ENCODE measurements around the gene KCNB1.

KCNB1 gene

GRCh38 chr20:49424536-49424935 is 57.9 kb downstream of the KCNB1 start:
- WGBS = 61% methylated on average over 12 of the region's 13 CpGs

GRCh38 chr20:49422161-49422560 is 60.3 kb downstream of the KCNB1 start:
- Histone ChIP-seq H3K23ac (ENCODE audit: low read length in 2 of 2) (no peak overlapping the region), H2BK5ac (ENCODE audit: low read depth, low read length, poor library complexity, severe bottlenecking) (no peak overlapping the region), H2BK120ac (ENCODE audit: low read depth, low read length) (no peak overlapping the region), H3K36me3 (ENCODE audit: control insufficient read depth in 1 of 2, insufficient read depth in 2 of 2, low read depth in 1 of 2, low read length in 2 of 2) (no peaks in the 10 kb centered on the region), H3K4me1 (ENCODE audit: control insufficient read depth, insufficient read depth, low read depth, low read length) (no peaks in the 10 kb centered on the region), H2BK15ac (ENCODE audit: low read depth, poor library complexity, severe bottlenecking) (no peak overlapping the region), H3K27ac (ENCODE audit: low read length, poor library complexity, severe bottlenecking) (no peak overlapping the region), H4K91ac (ENCODE audit: low read length) (no peak overlapping the region), H2BK12ac (ENCODE audit: low read length in 2 of 2) (no peak overlapping the region), H3K27me3 (ENCODE audit: control insufficient read depth in 1 of 2, insufficient read depth in 1 of 2, low read length in 2 of 2) (peaks cover 47 to 83% of the 10 kb centered on the region in 2 experiments), H3K4me2 (ENCODE audit: low read length, poor library complexity, severe bottlenecking) (no peak overlapping the region), H3K9me3 (ENCODE audit: control insufficient read depth, low read length) (no peaks in the 10 kb centered on the region), H3K79me1 (replicated peaks; ENCODE audit: low read length, poor library complexity, severe bottlenecking) (no peaks in the 10 kb centered on the region), H3K4ac (ENCODE audit: low read depth in 1 of 2, low read length in 2 of 2) (no peak overlapping the region), H3K18ac (ENCODE audit: low read depth in 1 of 2, low read length in 2 of 2) (no peak overlapping the region), H3K9ac (ENCODE audit: low read length) (no peak overlapping the region), H2AFZ (ENCODE audit: low read depth, low read length) (no peak overlapping the region), H3K14ac (ENCODE audit: low read length in 2 of 2) (no peak overlapping the region), H4K8ac (ENCODE audit: low read length) (no peak overlapping the region), H3K4me3 (ENCODE audit: insufficient read depth in 1 of 2, low read depth in 1 of 2, low read length in 2 of 2) (no peak overlapping the region), H2AK5ac (ENCODE audit: low read length, severe bottlenecking) (no peak overlapping the region)
- 89% methylated on average over 4 of the region's 6 CpGs for WGBS
- no peak for DNase-seq

More at GRCh38 chr20:49424536-49424935, 57.9 kb downstream of the KCNB1 start:
- Histone ChIP-seq H3K27me3 (ENCODE audit: control insufficient read depth in 1 of 2, insufficient read depth in 1 of 2, low read length in 2 of 2) (peaks cover 62 to 83% of the 10 kb centered on the region in 2 experiments), H2AK5ac (ENCODE audit: low read length, severe bottlenecking) (no peak overlapping the region), H3K9ac (ENCODE audit: low read length) (no peak overlapping the region), H3K23ac (ENCODE audit: low read length in 2 of 2) (no peak overlapping the region), H2BK12ac (ENCODE audit: low read length in 2 of 2) (no peak overlapping the region), H3K36me3 (ENCODE audit: control insufficient read depth in 1 of 2, insufficient read depth in 2 of 2, low read depth in 1 of 2, low read length in 2 of 2) (no peaks in the 10 kb centered on the region), H4K91ac (ENCODE audit: low read length) (no peak overlapping the region), H2BK120ac (ENCODE audit: low read depth, low read length) (no peak overlapping the region), H2AFZ (ENCODE audit: low read depth, low read length) (no peak overlapping the region), H2BK5ac (ENCODE audit: low read depth, low read length, poor library complexity, severe bottlenecking) (no peak overlapping the region), H2BK15ac (ENCODE audit: low read depth, poor library complexity, severe bottlenecking) (no peak overlapping the region), H3K14ac (ENCODE audit: low read length in 2 of 2) (no peak overlapping the region), H3K9me3 (ENCODE audit: control insufficient read depth, low read length) (no peaks in the 10 kb centered on the region), H3K4me1 (ENCODE audit: control insufficient read depth, insufficient read depth, low read depth, low read length) (no peaks in the 10 kb centered on the region), H3K79me1 (replicated peaks; ENCODE audit: low read length, poor library complexity, severe bottlenecking) (no peaks in the 10 kb centered on the region), H3K18ac (ENCODE audit: low read depth in 1 of 2, low read length in 2 of 2) (no peak overlapping the region), H3K27ac (ENCODE audit: low read length, poor library complexity, severe bottlenecking) (no peak overlapping the region), H3K4ac (ENCODE audit: low read depth in 1 of 2, low read length in 2 of 2) (no peak overlapping the region), H3K4me3 (ENCODE audit: insufficient read depth in 1 of 2, low read depth in 1 of 2, low read length in 2 of 2) (peak overlapping the region in 1 of 2 experiments; percentile 34), H3K4me2 (ENCODE audit: low read length, poor library complexity, severe bottlenecking) (no peak overlapping the region), H4K8ac (ENCODE audit: low read length) (no peak overlapping the region)
- DNase-seq = no peak

DNA sequence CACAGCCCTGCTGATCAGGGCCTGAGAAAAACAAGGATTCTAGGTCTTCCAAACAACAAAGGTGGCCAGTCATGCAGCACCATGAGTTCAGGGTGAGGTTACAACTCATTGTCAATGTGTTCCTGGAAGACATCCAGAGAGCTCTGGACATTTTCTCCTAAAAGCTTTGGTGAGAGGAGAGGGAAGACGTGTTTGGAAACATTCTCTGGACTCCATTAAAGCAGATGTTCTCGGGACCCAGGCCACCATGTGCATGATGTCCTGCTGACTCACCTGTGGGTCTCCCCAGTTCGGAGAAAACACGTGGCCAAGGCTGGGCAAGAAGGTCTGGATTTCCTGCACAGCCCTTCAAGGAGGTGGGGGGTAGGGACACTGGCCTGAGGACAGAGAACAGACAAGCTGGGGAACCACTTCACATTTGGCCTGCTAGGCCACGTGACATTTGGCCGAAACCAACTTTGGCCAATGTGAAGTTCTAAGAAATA is 61.6 kb downstream of the KCNB1 start:
- Histone ChIP-seq H3K27ac (ENCODE audit: low read length, poor library complexity, severe bottlenecking) (no peak overlapping the region), H2BK12ac (ENCODE audit: low read length in 2 of 2) (no peak overlapping the region), H2BK15ac (ENCODE audit: low read depth, poor library complexity, severe bottlenecking) (no peak overlapping the region), H3K23ac (ENCODE audit: low read length in 2 of 2) (no peak overlapping the region), H2BK5ac (ENCODE audit: low read depth, low read length, poor library complexity, severe bottlenecking) (no peak overlapping the region), H3K4me2 (ENCODE audit: low read length, poor library complexity, severe bottlenecking) (no peak overlapping the region), H2AFZ (ENCODE audit: low read depth, low read length) (no peak overlapping the region), H2BK120ac (ENCODE audit: low read depth, low read length) (no peak overlapping the region), H3K36me3 (ENCODE audit: control insufficient read depth in 1 of 2, insufficient read depth in 2 of 2, low read depth in 1 of 2, low read length in 2 of 2) (no peaks in the 10 kb centered on the region), H3K27me3 (ENCODE audit: control insufficient read depth in 1 of 2, insufficient read depth in 1 of 2, low read length in 2 of 2) (peaks cover 47 to 83% of the 10 kb centered on the region in 2 experiments), H3K9ac (ENCODE audit: low read length) (no peak overlapping the region), H4K8ac (ENCODE audit: low read length) (no peak overlapping the region), H3K9me3 (ENCODE audit: control insufficient read depth, low read length) (no peaks in the 10 kb centered on the region), H3K79me1 (replicated peaks; ENCODE audit: low read length, poor library complexity, severe bottlenecking) (no peaks in the 10 kb centered on the region), H3K14ac (ENCODE audit: low read length in 2 of 2) (no peak overlapping the region), H3K18ac (ENCODE audit: low read depth in 1 of 2, low read length in 2 of 2) (no peak overlapping the region), H3K4me1 (ENCODE audit: control insufficient read depth, insufficient read depth, low read depth, low read length) (no peaks in the 10 kb centered on the region), H2AK5ac (ENCODE audit: low read length, severe bottlenecking) (no peak overlapping the region), H3K4ac (ENCODE audit: low read depth in 1 of 2, low read length in 2 of 2) (no peak overlapping the region), H3K4me3 (ENCODE audit: insufficient read depth in 1 of 2, low read depth in 1 of 2, low read length in 2 of 2) (no peak overlapping the region), H4K91ac (ENCODE audit: low read length) (no peak overlapping the region)
- no peak for DNase-seq
- WGBS = 61% methylated on average over 6 of the region's 6 CpGs

DNA sequence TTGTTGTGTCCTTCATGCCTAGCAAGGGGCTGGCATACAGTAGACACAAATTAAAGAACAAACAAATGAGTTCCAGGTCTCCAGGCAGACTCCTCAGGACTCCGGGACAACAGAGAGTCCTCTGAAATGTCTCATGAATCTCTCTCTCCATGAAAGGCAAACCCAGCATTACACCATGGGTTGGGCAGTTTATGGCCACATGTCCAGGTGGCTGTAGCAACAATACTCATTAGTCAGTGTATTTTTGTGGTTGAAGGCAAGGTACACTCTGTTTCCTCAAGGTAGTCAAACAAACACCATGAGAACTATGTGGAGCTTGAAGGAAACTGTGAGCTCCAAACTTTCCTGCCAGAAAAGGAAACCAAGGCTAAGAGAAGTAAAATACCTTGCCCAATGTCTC is 62.2 kb downstream of the KCNB1 start:
- Histone ChIP-seq H3K4me3 (ENCODE audit: insufficient read depth in 1 of 2, low read depth in 1 of 2, low read length in 2 of 2) (no peak overlapping the region), H2BK12ac (ENCODE audit: low read length in 2 of 2) (no peak overlapping the region), H3K18ac (ENCODE audit: low read depth in 1 of 2, low read length in 2 of 2) (no peak overlapping the region), H3K36me3 (ENCODE audit: control insufficient read depth in 1 of 2, insufficient read depth in 2 of 2, low read depth in 1 of 2, low read length in 2 of 2) (no peaks in the 10 kb centered on the region), H3K14ac (ENCODE audit: low read length in 2 of 2) (no peak overlapping the region), H3K23ac (ENCODE audit: low read length in 2 of 2) (no peak overlapping the region), H2AFZ (ENCODE audit: low read depth, low read length) (no peak overlapping the region), H3K9ac (ENCODE audit: low read length) (no peak overlapping the region), H3K27ac (ENCODE audit: low read length, poor library complexity, severe bottlenecking) (no peak overlapping the region), H2BK15ac (ENCODE audit: low read depth, poor library complexity, severe bottlenecking) (no peak overlapping the region), H4K8ac (ENCODE audit: low read length) (no peak overlapping the region), H3K9me3 (ENCODE audit: control insufficient read depth, low read length) (no peaks in the 10 kb centered on the region), H2AK5ac (ENCODE audit: low read length, severe bottlenecking) (no peak overlapping the region), H3K79me1 (replicated peaks; ENCODE audit: low read length, poor library complexity, severe bottlenecking) (no peaks in the 10 kb centered on the region), H2BK120ac (ENCODE audit: low read depth, low read length) (no peak overlapping the region), H2BK5ac (ENCODE audit: low read depth, low read length, poor library complexity, severe bottlenecking) (no peak overlapping the region), H3K27me3 (ENCODE audit: control insufficient read depth in 1 of 2, insufficient read depth in 1 of 2, low read length in 2 of 2) (peaks cover 52 to 86% of the 10 kb centered on the region in 2 experiments), H3K4ac (ENCODE audit: low read depth in 1 of 2, low read length in 2 of 2) (no peak overlapping the region), H3K4me1 (ENCODE audit: control insufficient read depth, insufficient read depth, low read depth, low read length) (no peaks in the 10 kb centered on the region), H4K91ac (ENCODE audit: low read length) (no peak overlapping the region), H3K4me2 (ENCODE audit: low read length, poor library complexity, severe bottlenecking) (no peak overlapping the region)
- no peak for DNase-seq
- 90% methylated on average over 1 of the region's 1 CpG for WGBS
